NT2/D1 (cell line): ENCODE data around the gene ZNF536.

Source experiments
- SUZ12 ChIP-seq: IDR thresholded peaks from 2 replicates; pipeline ENCODE4 v1.6.1; 2011; ENCODE audit not compliant: insufficient read length, insufficient read depth; ENCODE audit errors: extremely low read depth
- YY1 ChIP-seq: IDR thresholded peaks from 2 replicates; pipeline ENCODE4 v1.6.1; 2011; ENCODE audit not compliant: insufficient read length, insufficient read depth
- ZNF274 ChIP-seq: IDR thresholded peaks from 2 replicates; pipeline ENCODE4 v1.6.1; 2011; ENCODE audit warnings: mild to moderate bottlenecking, low read depth, low read length

- TF ChIP-seq YY1 (no peak), ZNF274 (no peak), SUZ12 (no peak)
These were observed 18.7 kb upstream of the ZNF536 start for GRCh38 chr19:30353394-30353945.
